H1 (cell line): ENCODE results near the gene BLMH. TPM values are rescaled to one million over a fixed set of nuclear protein-coding genes. Genes with fewer than 3 reads are reported as not detected.

Source experiments
- CBX8 ChIP-seq: fragments of 300-800, 300-1000 bp; sonication (generic); IDR thresholded peaks from 2 replicates; pipeline ENCODE4 v1.7.1; 2016; ENCODE audit warnings: low read depth, low read length, borderline replicate concordance
- CREB1 ChIP-seq: IDR thresholded peaks from 2 replicates; pipeline ENCODE4 v1.6.1; 2012; ENCODE audit warnings: inconsistent platforms
- EP300 ChIP-seq, 2 experiments: IDR thresholded peaks; 1 replicate in 1 of 2; 2 replicates in 1 of 2; pipeline ENCODE4 v1.6.1; 2011 to 2012; ENCODE audit warnings: low read depth in 2 of 2, low read length in 2 of 2, mild to moderate bottlenecking in 2 of 2, borderline replicate concordance in 1 of 2, inconsistent platforms in 1 of 2, moderate library complexity in 1 of 2
- NRF1 ChIP-seq: IDR thresholded peaks from 2 replicates; pipeline ENCODE4 v1.6.1; 2011; ENCODE audit warnings: mild to moderate bottlenecking, low read depth, low read length, improper control_type of control experiment
- RAD21 ChIP-seq, 2 experiments: IDR thresholded peaks in 1 of 2; conservative IDR thresholded peaks in 1 of 2; 2 replicates each; pipeline ENCODE4 v1.6.1; 2011; ENCODE audit warnings: low read depth in 2 of 2, low read length in 2 of 2, improper control_type of control experiment in 1 of 2, inconsistent platforms in 1 of 2, mild to moderate bottlenecking in 1 of 2, moderate library complexity in 1 of 2
- SRF ChIP-seq: IDR thresholded peaks from 2 replicates; pipeline ENCODE4 v1.6.1; 2011; ENCODE audit warnings: mild to moderate bottlenecking, low read depth, low read length, moderate library complexity
- TEAD4 ChIP-seq: IDR thresholded peaks from 2 replicates; pipeline ENCODE4 v1.6.1; 2012; ENCODE audit warnings: low read depth, low read length, inconsistent platforms, mixed read lengths
- polyA plus RNA-seq, 7 experiments: library from polyadenylated mRNA; depleted of rRNA in 3 of 7; stranded (reverse) in 5 of 7; unstranded in 2 of 7; fragments of >200 nt in 5 of 7; fragments of 200-250 nt in 2 of 7; gene quantifications; 1 replicate in 5 of 7; 2 replicates in 1 of 7; 4 replicates in 1 of 7; pipeline versions ENCODE4 v1.2.1 to v1.2.3, GENCODE V29; 2011 to 2013; ENCODE audit warnings: missing spikeins in 2 of 7, mixed read lengths in 2 of 7
- total RNA-seq: library from RNA; stranded (reverse); fragmentation: NEBNext Ultra II Directional; extraction: Animal tissue kit (Norgen Biotek cat#: 25700); gene quantifications from 2 replicates; pipeline ENCODE4 v1.2.1, GENCODE V29; 2021
- TF ChIP-seq, protein P1 (sequence below): fragments of 300-600 bp; sonication (generic); IDR thresholded peaks from 2 replicates; pipeline ENCODE4 v1.7.1; 2012; ENCODE audit warnings: low read length, moderate library complexity, mild to moderate bottlenecking, inconsistent platforms; ENCODE audit not compliant: insufficient replicate concordance
- TF ChIP-seq, protein P2 (sequence below): IDR thresholded peaks from 2 replicates; pipeline ENCODE4 v1.6.1; 2012; ENCODE audit warnings: inconsistent platforms

Gene BLMH
- total and polyA plus RNA-seq, 2 of the 8 experiments (the other 6 are each of a cell fraction or from before 2014, with no cell fraction given): 18.2 to 74.3 TPM

DNA sequence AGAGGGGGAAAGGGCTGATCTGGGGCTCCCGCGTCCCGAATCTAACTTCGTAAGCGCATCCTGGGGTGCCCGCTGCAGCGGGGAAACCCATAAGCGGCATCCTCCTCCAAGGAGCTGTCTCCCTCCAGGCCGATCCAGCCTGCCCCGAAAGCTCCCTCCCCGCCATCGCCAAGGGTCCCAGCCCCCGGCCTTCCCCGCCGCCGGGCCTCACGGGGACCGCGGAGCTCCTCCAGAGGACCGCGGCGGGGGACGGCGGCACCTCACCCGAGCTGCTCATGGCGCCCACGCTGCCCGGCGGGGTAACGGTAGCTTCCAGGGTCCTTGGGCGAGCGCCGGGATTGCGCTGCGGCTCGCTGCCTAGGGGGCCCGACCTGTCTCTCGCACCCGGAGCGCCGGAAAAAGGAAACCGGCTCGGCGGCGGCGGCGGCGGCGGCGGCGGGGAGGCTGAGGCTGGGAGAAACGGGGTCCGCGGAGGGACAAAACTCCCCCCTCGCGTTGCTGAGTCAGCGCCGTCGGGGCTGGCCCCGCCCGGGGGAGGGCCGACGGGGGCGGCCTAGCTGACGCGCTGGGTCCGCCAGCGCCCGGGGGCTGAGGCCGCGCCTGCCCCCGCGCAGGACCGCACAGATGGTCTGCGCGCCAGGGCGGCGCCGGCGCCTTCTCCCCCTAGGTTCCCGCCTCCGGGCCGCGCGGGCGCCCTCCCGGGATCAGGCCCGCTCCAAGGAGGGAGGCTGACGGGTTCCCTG lies at the start of gene BLMH (continued):
- TF ChIP-seq, protein P1, sequence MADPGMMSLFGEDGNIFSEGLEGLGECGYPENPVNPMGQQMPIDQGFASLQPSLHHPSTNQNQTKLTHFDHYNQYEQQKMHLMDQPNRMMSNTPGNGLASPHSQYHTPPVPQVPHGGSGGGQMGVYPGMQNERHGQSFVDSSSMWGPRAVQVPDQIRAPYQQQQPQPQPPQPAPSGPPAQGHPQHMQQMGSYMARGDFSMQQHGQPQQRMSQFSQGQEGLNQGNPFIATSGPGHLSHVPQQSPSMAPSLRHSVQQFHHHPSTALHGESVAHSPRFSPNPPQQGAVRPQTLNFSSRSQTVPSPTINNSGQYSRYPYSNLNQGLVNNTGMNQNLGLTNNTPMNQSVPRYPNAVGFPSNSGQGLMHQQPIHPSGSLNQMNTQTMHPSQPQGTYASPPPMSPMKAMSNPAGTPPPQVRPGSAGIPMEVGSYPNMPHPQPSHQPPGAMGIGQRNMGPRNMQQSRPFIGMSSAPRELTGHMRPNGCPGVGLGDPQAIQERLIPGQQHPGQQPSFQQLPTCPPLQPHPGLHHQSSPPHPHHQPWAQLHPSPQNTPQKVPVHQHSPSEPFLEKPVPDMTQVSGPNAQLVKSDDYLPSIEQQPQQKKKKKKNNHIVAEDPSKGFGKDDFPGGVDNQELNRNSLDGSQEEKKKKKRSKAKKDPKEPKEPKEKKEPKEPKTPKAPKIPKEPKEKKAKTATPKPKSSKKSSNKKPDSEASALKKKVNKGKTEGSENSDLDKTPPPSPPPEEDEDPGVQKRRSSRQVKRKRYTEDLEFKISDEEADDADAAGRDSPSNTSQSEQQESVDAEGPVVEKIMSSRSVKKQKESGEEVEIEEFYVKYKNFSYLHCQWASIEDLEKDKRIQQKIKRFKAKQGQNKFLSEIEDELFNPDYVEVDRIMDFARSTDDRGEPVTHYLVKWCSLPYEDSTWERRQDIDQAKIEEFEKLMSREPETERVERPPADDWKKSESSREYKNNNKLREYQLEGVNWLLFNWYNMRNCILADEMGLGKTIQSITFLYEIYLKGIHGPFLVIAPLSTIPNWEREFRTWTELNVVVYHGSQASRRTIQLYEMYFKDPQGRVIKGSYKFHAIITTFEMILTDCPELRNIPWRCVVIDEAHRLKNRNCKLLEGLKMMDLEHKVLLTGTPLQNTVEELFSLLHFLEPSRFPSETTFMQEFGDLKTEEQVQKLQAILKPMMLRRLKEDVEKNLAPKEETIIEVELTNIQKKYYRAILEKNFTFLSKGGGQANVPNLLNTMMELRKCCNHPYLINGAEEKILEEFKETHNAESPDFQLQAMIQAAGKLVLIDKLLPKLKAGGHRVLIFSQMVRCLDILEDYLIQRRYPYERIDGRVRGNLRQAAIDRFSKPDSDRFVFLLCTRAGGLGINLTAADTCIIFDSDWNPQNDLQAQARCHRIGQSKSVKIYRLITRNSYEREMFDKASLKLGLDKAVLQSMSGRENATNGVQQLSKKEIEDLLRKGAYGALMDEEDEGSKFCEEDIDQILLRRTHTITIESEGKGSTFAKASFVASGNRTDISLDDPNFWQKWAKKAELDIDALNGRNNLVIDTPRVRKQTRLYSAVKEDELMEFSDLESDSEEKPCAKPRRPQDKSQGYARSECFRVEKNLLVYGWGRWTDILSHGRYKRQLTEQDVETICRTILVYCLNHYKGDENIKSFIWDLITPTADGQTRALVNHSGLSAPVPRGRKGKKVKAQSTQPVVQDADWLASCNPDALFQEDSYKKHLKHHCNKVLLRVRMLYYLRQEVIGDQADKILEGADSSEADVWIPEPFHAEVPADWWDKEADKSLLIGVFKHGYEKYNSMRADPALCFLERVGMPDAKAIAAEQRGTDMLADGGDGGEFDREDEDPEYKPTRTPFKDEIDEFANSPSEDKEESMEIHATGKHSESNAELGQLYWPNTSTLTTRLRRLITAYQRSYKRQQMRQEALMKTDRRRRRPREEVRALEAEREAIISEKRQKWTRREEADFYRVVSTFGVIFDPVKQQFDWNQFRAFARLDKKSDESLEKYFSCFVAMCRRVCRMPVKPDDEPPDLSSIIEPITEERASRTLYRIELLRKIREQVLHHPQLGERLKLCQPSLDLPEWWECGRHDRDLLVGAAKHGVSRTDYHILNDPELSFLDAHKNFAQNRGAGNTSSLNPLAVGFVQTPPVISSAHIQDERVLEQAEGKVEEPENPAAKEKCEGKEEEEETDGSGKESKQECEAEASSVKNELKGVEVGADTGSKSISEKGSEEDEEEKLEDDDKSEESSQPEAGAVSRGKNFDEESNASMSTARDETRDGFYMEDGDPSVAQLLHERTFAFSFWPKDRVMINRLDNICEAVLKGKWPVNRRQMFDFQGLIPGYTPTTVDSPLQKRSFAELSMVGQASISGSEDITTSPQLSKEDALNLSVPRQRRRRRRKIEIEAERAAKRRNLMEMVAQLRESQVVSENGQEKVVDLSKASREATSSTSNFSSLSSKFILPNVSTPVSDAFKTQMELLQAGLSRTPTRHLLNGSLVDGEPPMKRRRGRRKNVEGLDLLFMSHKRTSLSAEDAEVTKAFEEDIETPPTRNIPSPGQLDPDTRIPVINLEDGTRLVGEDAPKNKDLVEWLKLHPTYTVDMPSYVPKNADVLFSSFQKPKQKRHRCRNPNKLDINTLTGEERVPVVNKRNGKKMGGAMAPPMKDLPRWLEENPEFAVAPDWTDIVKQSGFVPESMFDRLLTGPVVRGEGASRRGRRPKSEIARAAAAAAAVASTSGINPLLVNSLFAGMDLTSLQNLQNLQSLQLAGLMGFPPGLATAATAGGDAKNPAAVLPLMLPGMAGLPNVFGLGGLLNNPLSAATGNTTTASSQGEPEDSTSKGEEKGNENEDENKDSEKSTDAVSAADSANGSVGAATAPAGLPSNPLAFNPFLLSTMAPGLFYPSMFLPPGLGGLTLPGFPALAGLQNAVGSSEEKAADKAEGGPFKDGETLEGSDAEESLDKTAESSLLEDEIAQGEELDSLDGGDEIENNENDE: no peak
- TF ChIP-seq NRF1 (no peak), CBX8 (no peak), RAD21 (IDR thresholded peaks at IDR 0.05 in 1 of 2, conservative IDR thresholded peaks at IDR 0.05 in 1 of 2; ENCODE audit: low read depth in 2 of 2, low read length in 2 of 2) (no peak), EP300 (IDR thresholded peaks at IDR 0.05; ENCODE audit: borderline replicate concordance in 1 of 2, low read depth in 2 of 2, low read length in 2 of 2) (no peak), TEAD4 (no peak), CREB1 (peak; percentile 35; the same call in 1 of the 2 replicates), SRF (no peak)
- TF ChIP-seq, protein P2, sequence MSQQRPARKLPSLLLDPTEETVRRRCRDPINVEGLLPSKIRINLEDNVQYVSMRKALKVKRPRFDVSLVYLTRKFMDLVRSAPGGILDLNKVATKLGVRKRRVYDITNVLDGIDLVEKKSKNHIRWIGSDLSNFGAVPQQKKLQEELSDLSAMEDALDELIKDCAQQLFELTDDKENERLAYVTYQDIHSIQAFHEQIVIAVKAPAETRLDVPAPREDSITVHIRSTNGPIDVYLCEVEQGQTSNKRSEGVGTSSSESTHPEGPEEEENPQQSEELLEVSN: no peak
